Right lung (tissue), 10 donors: ENCODE data around the gene THSD4. TPM values are rescaled to one million over a fixed set of nuclear protein-coding genes. Genes with fewer than 3 reads are reported as not detected.

Experiments used
- DNase-seq, 2 donors: peaks; one replicate each; pipeline ENCODE4 v3.0.0-alpha.2; 2013
- long read RNA-seq, 8 donors: transcript quantifications; one replicate each; lab custom pipeline, GENCODE V29; 2026
- polyA plus RNA-seq, 5 donors: library from polyadenylated mRNA; unstranded; fragments of 120-200 nt; gene quantifications; one replicate each; pipeline versions ENCODE4 v1.2.1 to v1.2.3, GENCODE V29; 2013; ENCODE audit warnings: inconsistent platforms in 1 of 5, low replicate concordance in 1 of 5; ENCODE audit not compliant: insufficient read length in 5 of 5, insufficient read depth in 1 of 5

The THSD4 gene
- polyA plus RNA-seq: 10 to 100 TPM; 14.0 to 27.2 (median 17.1) TPM
- long read RNA-seq, donor 1: 0 reads
- long read RNA-seq, donor 2: 0 reads
- long read RNA-seq, donor 3: 0 reads
- long read RNA-seq, donor 4: 0 reads
- long read RNA-seq, donor 5: 0 reads
- long read RNA-seq, donor 6, partial matches to known transcripts: 16 of 16 reads
- long read RNA-seq, donor 6, other reads (novel, unspliced or antisense): 0 of 16 reads
- long read RNA-seq, donor 7: 0 reads
- long read RNA-seq, donor 8, partial matches to known transcripts: 98 of 98 reads
- long read RNA-seq, donor 8, other reads (novel, unspliced or antisense): 0 of 98 reads

GRCh38 chr15:71114887-71115566 lies at the start of gene THSD4:
TSS of gene THSD4 (plus strand) at chr15:71115471.
- DNase-seq: peak; percentile 71 to 72

- DNase-seq: peak; percentile 50 to 55
Observed at GRCh38 chr15:71066983-71067382, 48.3 kb upstream of the THSD4 start.

GRCh38 chr15:71069693-71070092 lies 45.6 kb upstream of the THSD4 start:
- DNase-seq: no peak

GRCh38 chr15:71071529-71071928 lies 43.7 kb upstream of the THSD4 start:
- no peak for DNase-seq

GRCh38 chr15:71072423-71072822 lies 42.8 kb upstream of the THSD4 start:
- DNase-seq: no peak

- DNase-seq: no peak
Observed at GRCh38 chr15:71078506-71079207, 36.6 kb upstream of the THSD4 start.

- no peak for DNase-seq
Observed at GRCh38 chr15:71079208-71080044, 35.8 kb upstream of the THSD4 start.

- no peak for DNase-seq
Observed at GRCh38 chr15:71080166-71080565, 35.1 kb upstream of the THSD4 start.

- no peak for DNase-seq
Observed at GRCh38 chr15:71080705-71081104, 34.6 kb upstream of the THSD4 start.

GRCh38 chr15:71082803-71083202 lies 32.5 kb upstream of the THSD4 start:
- DNase-seq: no peak

- DNase-seq: no peak
Observed at GRCh38 chr15:71083349-71083748, 31.9 kb upstream of the THSD4 start.

- no peak for DNase-seq
Observed at GRCh38 chr15:71084264-71084663, 31.0 kb upstream of the THSD4 start.

GRCh38 chr15:71085809-71086208 lies 29.5 kb upstream of the THSD4 start:
- no peak for DNase-seq

GRCh38 chr15:71088155-71088554 lies 27.1 kb upstream of the THSD4 start:
- no peak for DNase-seq

- DNase-seq: no peak
Observed at GRCh38 chr15:71088683-71089082, 26.6 kb upstream of the THSD4 start.

GRCh38 chr15:71089801-71090200 lies 25.5 kb upstream of the THSD4 start:
- DNase-seq: no peak

GRCh38 chr15:71091601-71092000 lies 23.7 kb upstream of the THSD4 start:
- DNase-seq: no peak

GRCh38 chr15:71092056-71092600 lies 23.1 kb upstream of the THSD4 start:
- DNase-seq: no peak

GRCh38 chr15:71093054-71094024 lies 21.9 kb upstream of the THSD4 start:
- DNase-seq: no peak

- DNase-seq: no peak
Observed at GRCh38 chr15:71094137-71094536, 21.1 kb upstream of the THSD4 start.
